Erythroblast (primary cell): Measurements from ENCODE around the gene GAGE10.
"Not testable (repeated sequence)": the region's sequence is repeated elsewhere in the genome, so short reads cannot be mapped to it uniquely, and the experiment has no call there.

ENCODE experiments used
- DNase-seq, 2 experiments: peaks; one replicate each; lab custom pipeline; 2025; lab: John Stamatoyannopoulos, UW

The GAGE10 gene

GRCh38 chrX:49344496-49345175 is 41.2 kb downstream of the GAGE10 start:
- not testable (repeated sequence) for DNase-seq

- not testable (repeated sequence) for DNase-seq
Observed at GRCh38 chrX:49345402-49345801, 42.0 kb downstream of the GAGE10 start.

GRCh38 chrX:49346150-49346549 is 42.7 kb downstream of the GAGE10 start:
- DNase-seq = not testable (repeated sequence)
